ENCODE measurements around the gene ELF2. TPM values are rescaled to one million over a fixed set of nuclear protein-coding genes. Genes with fewer than 3 reads are reported as not detected.
"Not testable (repeated sequence)": the region's sequence is repeated elsewhere in the genome, so short reads cannot be mapped to it uniquely, and the experiment has no call there.

ELF2 gene
- total RNA-seq, 1 donor, result 45.8 TPM

GRCh38 chr4:139009702-139010101 lies 167.3 kb downstream of the ELF2 start:
- TF ChIP-seq CTCF (IDR thresholded peaks at IDR 0.05; ENCODE audit: insufficient read depth, low read depth, low read length), result no peak
- no peak overlapping the region for H3K4me3 ChIP-seq (ENCODE audit: low read depth, low read length)
- DNase-seq (ENCODE audit: low read depth), result no peak

GRCh38 chr4:139008278-139008677 lies 168.7 kb downstream of the ELF2 start:
- not testable (repeated sequence) for H3K4me3 ChIP-seq (ENCODE audit: low read depth, low read length); DNase-seq (ENCODE audit: low read depth)

- no peak for DNase-seq (ENCODE audit: low read depth)
- no peak overlapping the region for H3K4me3 ChIP-seq (ENCODE audit: low read depth, low read length)
- no peak for TF ChIP-seq CTCF (IDR thresholded peaks at IDR 0.05; ENCODE audit: insufficient read depth, low read depth, low read length)
Observed at GRCh38 chr4:139007640-139008039, 169.4 kb downstream of the ELF2 start.

Small RNA genes lying within 50 kb of the gene (small RNA-seq; reads per million reads assigned to genes)
- not detected for gene RF00017
- gene RF00019, result not detected
- not detected for gene RN7SL382P
- gene RNU6-531P, result not detected

Other genes with a start within 250 kb of the ELF2 start
- gene NOCT, start 161.4 kb downstream of the ELF2 start, total RNA-seq, result 27.7 and 61.7 TPM in 2 replicates
- 41.2 and 106 TPM in 2 replicates for gene MGARP, start 103.0 kb upstream of the ELF2 start, total RNA-seq
- gene NAA15, start 124.3 kb upstream of the ELF2 start, total RNA-seq, result 37.0 and 66.5 TPM in 2 replicates
- gene NDUFC1, start 125.3 kb upstream of the ELF2 start, total RNA-seq, result 39.7 and 47.0 TPM in 2 replicates